Measurements from ENCODE around the gene KDM4F. TPM values are rescaled to one million over a fixed set of nuclear protein-coding genes. Genes with fewer than 3 reads are reported as not detected.

KDM4F gene
- total and polyA plus RNA-seq, 2 of the 8 experiments (the other 6 are each of a cell fraction or from before 2014, with no cell fraction given): not detected

DNA sequence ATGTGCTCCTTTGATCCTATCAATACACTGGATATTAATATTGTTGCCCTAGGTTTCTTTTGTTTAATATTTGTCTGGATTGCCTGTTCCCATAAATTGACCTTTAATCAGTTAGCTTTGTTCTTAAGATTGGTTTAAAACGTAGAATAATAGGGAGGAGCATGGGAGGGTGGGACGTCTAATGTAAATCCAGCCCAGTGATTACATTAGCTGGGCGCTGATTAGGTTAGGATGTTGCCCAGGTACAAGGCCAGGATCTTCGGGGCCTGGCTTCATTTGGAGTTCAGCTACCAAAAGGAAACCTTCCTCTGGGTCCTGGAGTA is 17.5 kb downstream of the KDM4F start, which contains the start of gene SRSF8 (continued):
- TF ChIP-seq, protein P1, sequence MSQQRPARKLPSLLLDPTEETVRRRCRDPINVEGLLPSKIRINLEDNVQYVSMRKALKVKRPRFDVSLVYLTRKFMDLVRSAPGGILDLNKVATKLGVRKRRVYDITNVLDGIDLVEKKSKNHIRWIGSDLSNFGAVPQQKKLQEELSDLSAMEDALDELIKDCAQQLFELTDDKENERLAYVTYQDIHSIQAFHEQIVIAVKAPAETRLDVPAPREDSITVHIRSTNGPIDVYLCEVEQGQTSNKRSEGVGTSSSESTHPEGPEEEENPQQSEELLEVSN (IDR thresholded peaks at IDR 0.05): no peak
- TF ChIP-seq POU5F1 (IDR thresholded peaks at IDR 0.05; ENCODE audit: low read depth, low read length) (no peak), ZNF274 (IDR thresholded peaks at IDR 0.05; ENCODE audit: borderline replicate concordance, extremely low read depth, low read length) (no peak), CBX8 (IDR thresholded peaks at IDR 0.05; ENCODE audit: borderline replicate concordance, low read depth, low read length) (no peak)
